Activated T-cell treated with anti-CD3 and anti-CD28 coated beads, Interleukin-2, amount 50 U/mL, for 24 hours (primary cell): ENCODE results near the gene MRPL39.

Experiments
- DNase-seq: peaks from one replicate; pipeline ENCODE4 v3.0.0-alpha.2; 2020
- H3K27ac Mint-ChIP-seq: 2 replicates; pipeline ENCODE4 v1.8.0; 2020; ENCODE audit warnings: mild to moderate bottlenecking, mixed read lengths
- H3K27me3 Mint-ChIP-seq: 2 replicates; pipeline ENCODE4 v1.8.0; 2020; ENCODE audit warnings: mixed read lengths
- H3K36me3 Mint-ChIP-seq: 2 replicates; pipeline ENCODE4 v1.8.0; 2020; ENCODE audit warnings: low read depth, mixed read lengths
- H3K4me1 Mint-ChIP-seq: 2 replicates; pipeline ENCODE4 v1.8.0; 2020; ENCODE audit warnings: low read depth, mixed read lengths
- H3K4me3 Mint-ChIP-seq: 2 replicates; pipeline ENCODE4 v1.8.0; 2020; ENCODE audit warnings: mild to moderate bottlenecking, moderate library complexity, mixed read lengths
- H3K9me3 Mint-ChIP-seq: 2 replicates; pipeline ENCODE4 v1.8.0; 2020; ENCODE audit warnings: mixed read lengths

Gene MRPL39

GRCh38 chr21:25607151-25608043 lies at the start of gene MRPL39:
MRPL39 (minus strand) TSS chr21:25607481; CDS start chr21:25607475, 6 bp downstream.
- peaks cover 43% of the 10 kb centered on the region for H3K4me1 Mint-ChIP-seq
- peaks cover 44% of the 10 kb centered on the region for H3K36me3 Mint-ChIP-seq
- H3K27ac Mint-ChIP-seq = peak within 1 kb of the TSS; percentile 98
- peak within 1 kb of the TSS; percentile 97 for H3K4me3 Mint-ChIP-seq
- no peaks in the 10 kb centered on the region for H3K27me3 Mint-ChIP-seq
- DNase-seq = peak; percentile 93
- no peaks in the 10 kb centered on the region for H3K9me3 Mint-ChIP-seq

DNA sequence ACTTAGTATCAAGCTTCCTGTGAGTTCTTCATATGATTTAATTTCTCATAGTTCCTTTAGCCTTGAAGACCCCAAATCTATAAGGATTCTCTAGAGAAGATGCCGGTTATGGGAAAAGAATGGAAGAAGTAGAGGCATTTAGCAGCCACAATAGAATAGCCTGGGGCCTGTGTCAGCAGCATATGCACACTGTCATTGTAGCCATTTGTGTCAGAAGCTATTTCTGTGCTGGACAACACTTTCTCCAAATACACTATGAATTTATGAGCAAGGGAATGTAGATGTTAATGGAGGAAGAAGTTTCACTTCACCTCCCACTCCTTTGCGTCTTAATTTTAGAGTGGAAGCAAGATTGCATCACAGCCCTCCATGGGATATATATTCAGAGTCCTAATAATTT lies 49.1 kb upstream of the MRPL39 start:
- Mint-ChIP-seq H3K4me1 (peaks cover 2% of the 10 kb centered on the region), H3K27ac (no peak overlapping the region), H3K36me3 (no peaks in the 10 kb centered on the region), H3K4me3 (no peak overlapping the region), H3K9me3 (peaks cover 2% of the 10 kb centered on the region), H3K27me3 (no peaks in the 10 kb centered on the region)
- no peak for DNase-seq

DNA sequence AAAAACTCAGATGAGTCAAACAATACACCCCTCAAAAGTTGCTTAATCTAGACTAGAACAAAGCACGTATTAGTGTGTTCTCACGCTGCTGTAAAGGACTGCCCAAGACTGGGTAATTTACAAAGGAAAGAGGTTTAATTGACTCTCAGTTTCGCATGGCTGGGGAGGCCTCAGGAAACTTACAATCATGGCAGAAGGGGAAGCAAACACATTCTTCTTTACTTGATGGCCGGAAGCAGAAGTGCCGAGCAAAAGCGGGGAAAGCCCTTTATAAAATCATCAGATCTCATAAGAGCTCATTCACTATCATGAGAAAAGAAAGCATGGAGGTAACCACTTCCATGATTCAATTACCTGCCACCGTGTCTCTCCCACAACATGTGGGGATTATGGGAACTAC lies 41.9 kb upstream of the MRPL39 start:
- Mint-ChIP-seq H3K27me3 (no peaks in the 10 kb centered on the region), H3K36me3 (no peaks in the 10 kb centered on the region), H3K9me3 (no peaks in the 10 kb centered on the region), H3K4me3 (no peak overlapping the region), H3K27ac (no peak overlapping the region), H3K4me1 (no peaks in the 10 kb centered on the region)
- DNase-seq = no peak

DNA sequence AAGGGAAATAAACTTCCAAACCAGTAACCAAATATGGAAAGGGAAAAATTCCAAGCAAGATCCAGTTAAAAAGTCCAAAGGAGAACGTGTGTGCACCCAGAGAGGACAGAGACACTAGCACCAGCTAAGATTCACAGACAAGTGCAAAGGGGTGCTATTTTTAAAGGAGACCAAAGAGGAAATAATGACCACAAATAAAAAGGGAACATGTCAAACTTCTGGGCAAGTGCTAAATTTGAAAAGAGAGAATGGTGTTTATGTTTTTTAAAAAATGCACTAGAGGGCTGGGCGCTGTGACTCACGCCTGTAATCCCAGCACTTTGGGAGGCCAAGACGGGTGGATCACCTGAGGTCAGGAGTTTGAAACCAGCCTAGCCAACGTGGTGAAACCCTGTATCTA lies 40.4 kb upstream of the MRPL39 start:
- Mint-ChIP-seq H3K27me3 (no peaks in the 10 kb centered on the region), H3K36me3 (no peaks in the 10 kb centered on the region), H3K4me3 (no peak overlapping the region), H3K9me3 (no peaks in the 10 kb centered on the region), H3K27ac (no peak overlapping the region), H3K4me1 (no peaks in the 10 kb centered on the region)
- no peak for DNase-seq

DNA sequence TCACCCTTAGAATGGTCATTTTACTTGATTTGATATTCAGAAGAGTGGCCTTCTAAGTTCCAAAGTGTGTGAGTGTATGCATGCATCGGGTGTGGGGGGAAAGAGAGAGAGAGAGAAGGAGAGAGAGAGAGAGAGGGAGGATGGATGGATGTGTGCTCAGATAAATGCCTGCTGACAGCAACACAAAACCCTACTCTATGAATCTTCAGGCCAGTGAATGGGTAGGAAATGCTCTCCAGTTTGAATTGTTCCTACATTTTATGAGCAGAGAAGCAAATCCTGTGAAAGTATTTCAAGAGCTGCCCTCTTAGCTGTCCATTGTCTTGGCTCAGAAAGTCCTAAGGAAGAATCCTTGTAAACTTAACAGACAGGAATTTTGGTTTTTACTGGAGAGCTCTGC lies 39.2 kb upstream of the MRPL39 start:
- Mint-ChIP-seq H3K27ac (no peak overlapping the region), H3K36me3 (no peaks in the 10 kb centered on the region), H3K27me3 (no peaks in the 10 kb centered on the region), H3K4me1 (no peaks in the 10 kb centered on the region), H3K9me3 (no peaks in the 10 kb centered on the region), H3K4me3 (no peak overlapping the region)
- DNase-seq = no peak

- H3K9me3 Mint-ChIP-seq = no peaks in the 10 kb centered on the region
- no peaks in the 10 kb centered on the region for H3K36me3 Mint-ChIP-seq
- DNase-seq = no peak
- H3K27me3 Mint-ChIP-seq = peaks cover 19% of the 10 kb centered on the region
- no peak overlapping the region for H3K4me3 Mint-ChIP-seq
- H3K4me1 Mint-ChIP-seq = peaks cover 17% of the 10 kb centered on the region
- no peak overlapping the region for H3K27ac Mint-ChIP-seq
Measured at GRCh38 chr21:25643486-25643885, 36.2 kb upstream of the MRPL39 start.

GRCh38 chr21:25640943-25641292 lies 33.6 kb upstream of the MRPL39 start:
- Mint-ChIP-seq H3K36me3 (no peaks in the 10 kb centered on the region), H3K27ac (no peak overlapping the region), H3K27me3 (peaks cover 38% of the 10 kb centered on the region), H3K4me1 (peaks cover 28% of the 10 kb centered on the region), H3K9me3 (peaks cover 3% of the 10 kb centered on the region), H3K4me3 (peak overlapping the region; percentile 75)
- no peak for DNase-seq

DNA sequence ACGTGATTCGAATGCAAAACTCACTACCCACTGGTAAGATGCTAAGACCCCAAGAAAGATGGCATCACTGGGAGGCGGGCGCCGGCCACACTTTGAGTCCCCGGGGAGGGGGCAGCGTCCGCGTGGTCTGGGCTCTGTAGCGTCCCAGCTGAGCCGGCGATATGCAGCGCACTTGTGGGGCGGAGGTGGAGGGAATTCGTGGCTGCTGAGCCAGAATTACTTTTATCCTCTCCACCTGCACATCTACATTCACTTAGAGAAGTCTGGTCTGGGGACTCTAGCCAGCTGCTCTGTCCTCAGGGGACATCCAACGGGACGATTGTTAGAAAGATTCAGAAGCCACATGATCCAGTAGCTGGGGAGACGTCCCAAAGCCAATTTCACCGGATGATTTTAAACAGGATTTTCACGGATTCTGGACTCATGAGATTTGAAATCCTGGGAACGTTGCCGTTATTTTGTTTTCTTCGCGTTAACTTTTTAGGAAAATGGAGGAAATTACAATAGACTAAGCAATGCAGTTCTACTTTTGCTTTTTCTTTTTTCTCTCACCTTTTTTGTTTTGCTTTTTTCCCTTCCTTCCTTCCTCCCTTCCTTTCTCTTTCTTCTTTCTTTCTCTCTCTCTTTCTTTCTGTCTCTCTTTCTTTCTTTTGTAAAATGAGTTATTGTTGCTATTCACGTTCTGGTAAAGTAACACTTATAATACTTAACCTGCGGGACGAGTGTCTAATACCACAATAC lies 33.1 kb upstream of the MRPL39 start:
- H3K27ac Mint-ChIP-seq = peak overlapping the region; percentile 17
- H3K36me3 Mint-ChIP-seq = no peaks in the 10 kb centered on the region
- DNase-seq = peak; percentile 45
- H3K9me3 Mint-ChIP-seq = peaks cover 3% of the 10 kb centered on the region
- peaks cover 42% of the 10 kb centered on the region for H3K27me3 Mint-ChIP-seq
- peak overlapping the region; percentile 75 for H3K4me3 Mint-ChIP-seq
- H3K4me1 Mint-ChIP-seq = peaks cover 30% of the 10 kb centered on the region

DNA sequence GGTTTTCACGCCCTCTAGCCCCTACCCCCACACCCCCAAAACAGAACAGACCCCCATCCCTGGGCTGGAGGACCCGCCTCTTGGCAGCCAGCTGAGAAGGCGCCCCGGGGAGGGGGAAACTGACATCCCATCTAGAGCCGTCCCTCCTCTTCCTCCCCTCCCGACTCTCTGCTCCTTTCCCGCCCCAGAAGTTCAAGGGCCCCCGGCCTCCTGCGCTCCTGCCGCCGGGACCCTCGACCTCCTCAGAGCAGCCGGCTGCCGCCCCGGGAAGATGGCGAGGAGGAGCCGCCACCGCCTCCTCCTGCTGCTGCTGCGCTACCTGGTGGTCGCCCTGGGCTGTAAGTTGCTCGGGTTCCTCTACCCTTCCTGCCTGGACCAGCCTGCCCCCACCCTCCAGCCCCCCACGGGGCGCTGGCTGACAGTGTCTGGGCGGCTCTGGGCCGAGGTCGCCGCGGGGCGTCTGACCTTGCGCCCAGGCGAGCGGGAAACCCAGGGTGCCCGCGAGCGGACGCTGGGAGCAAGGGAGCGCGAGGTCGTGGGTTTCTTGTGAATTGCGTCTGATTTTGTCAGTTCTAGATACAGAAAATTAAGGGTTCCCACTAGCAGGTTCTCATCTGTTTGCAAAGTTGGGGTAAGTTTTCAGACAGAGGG lies 32.4 kb upstream of the MRPL39 start:
- DNase-seq = peak; percentile 69
- H3K4me3 Mint-ChIP-seq = peak overlapping the region; percentile 75
- H3K9me3 Mint-ChIP-seq = peaks cover 3% of the 10 kb centered on the region
- peaks cover 48% of the 10 kb centered on the region for H3K27me3 Mint-ChIP-seq
- H3K36me3 Mint-ChIP-seq = no peaks in the 10 kb centered on the region
- peak overlapping the region; percentile 17 for H3K27ac Mint-ChIP-seq
- H3K4me1 Mint-ChIP-seq = peaks cover 37% of the 10 kb centered on the region

- peak within 1 kb of the TSS; percentile 75 for H3K4me3 Mint-ChIP-seq
- H3K27me3 Mint-ChIP-seq = peaks cover 50% of the 10 kb centered on the region
- DNase-seq = peak; percentile 61
- no peaks in the 10 kb centered on the region for H3K36me3 Mint-ChIP-seq
- H3K4me1 Mint-ChIP-seq = peaks cover 40% of the 10 kb centered on the region
- peak within 1 kb of the TSS; percentile 17 for H3K27ac Mint-ChIP-seq
- H3K9me3 Mint-ChIP-seq = peaks cover 3% of the 10 kb centered on the region
Measured at GRCh38 chr21:25638660-25639550, 31.6 kb upstream of the MRPL39 start, which contains the start of gene JAM2. JAM2 (plus strand) TSS chr21:25639258; CDS start chr21:25639822, 564 bp downstream.

GRCh38 chr21:25637851-25638659 lies 30.8 kb upstream of the MRPL39 start:
- Mint-ChIP-seq H3K4me3 (no peak overlapping the region), H3K4me1 (peaks cover 40% of the 10 kb centered on the region), H3K36me3 (no peaks in the 10 kb centered on the region), H3K9me3 (peaks cover 3% of the 10 kb centered on the region), H3K27me3 (peaks cover 53% of the 10 kb centered on the region), H3K27ac (no peak overlapping the region)
- no peak for DNase-seq

DNA sequence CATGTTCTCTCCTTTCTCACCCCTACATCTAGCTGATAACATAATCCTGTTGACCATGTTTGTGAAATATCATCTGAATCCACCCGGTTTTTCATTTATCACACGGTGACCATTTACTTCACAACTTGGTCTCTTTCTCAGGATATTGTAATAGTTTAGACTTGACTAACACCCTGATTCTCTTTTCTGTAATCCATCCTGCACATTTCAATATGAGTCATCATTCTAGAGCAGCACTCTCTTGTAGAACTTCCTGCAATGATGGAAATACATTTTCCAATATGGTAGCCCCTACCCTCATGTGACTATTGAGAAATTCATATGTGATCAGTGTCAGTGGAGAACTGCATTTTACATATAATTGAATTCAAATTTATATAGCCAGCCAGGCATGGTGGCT lies 29.4 kb upstream of the MRPL39 start:
- H3K4me1 Mint-ChIP-seq = peaks cover 40% of the 10 kb centered on the region
- H3K36me3 Mint-ChIP-seq = no peaks in the 10 kb centered on the region
- no peak overlapping the region for H3K27ac Mint-ChIP-seq
- H3K9me3 Mint-ChIP-seq = peaks cover 3% of the 10 kb centered on the region
- peaks cover 53% of the 10 kb centered on the region for H3K27me3 Mint-ChIP-seq
- DNase-seq = no peak
- H3K4me3 Mint-ChIP-seq = no peak overlapping the region

GRCh38 chr21:25635310-25635709 lies 28.0 kb upstream of the MRPL39 start:
- Mint-ChIP-seq H3K4me1 (peaks cover 34% of the 10 kb centered on the region), H3K27ac (no peak overlapping the region), H3K9me3 (peaks cover 3% of the 10 kb centered on the region), H3K36me3 (no peaks in the 10 kb centered on the region), H3K27me3 (peaks cover 42% of the 10 kb centered on the region), H3K4me3 (no peak overlapping the region)
- no peak for DNase-seq
